Measurements from ENCODE around the gene TLE2.

The TLE2 gene

GRCh38 chr19:3036119-3036976 is 7.3 kb upstream of the TLE2 start:
- peak overlapping the region; percentile 35 for H3K4me3 ChIP-seq (ENCODE audit: low read depth, low read length)
- in situ Hi-C loops (cut with HindIII; ENCODE audit: low sequenced_read_pairs) = no loop called here
- DNase-seq (ENCODE audit: low read depth) = peak; percentile 85
- peak; percentile 5 for TF ChIP-seq CTCF (IDR thresholded peaks at IDR 0.05; ENCODE audit: low read depth, low read length, missing control alignments)

GRCh38 chr19:3035542-3036118 is 6.5 kb upstream of the TLE2 start:
- peak; percentile 99 for DNase-seq (ENCODE audit: low read depth)
- no peak for TF ChIP-seq CTCF (IDR thresholded peaks at IDR 0.05; ENCODE audit: low read depth, low read length, missing control alignments)
- peak overlapping the region; percentile 35 for H3K4me3 ChIP-seq (ENCODE audit: low read depth, low read length)
- in situ Hi-C loops (cut with HindIII; ENCODE audit: low sequenced_read_pairs) = no loop called here

GRCh38 chr19:3034656-3035541 is 5.8 kb upstream of the TLE2 start:
- peak overlapping the region; percentile 35 for H3K4me3 ChIP-seq (ENCODE audit: low read depth, low read length)
- peak; percentile 29 for DNase-seq (ENCODE audit: low read depth)
- in situ Hi-C loops (cut with HindIII; ENCODE audit: low sequenced_read_pairs) = no loop called here
- TF ChIP-seq CTCF (IDR thresholded peaks at IDR 0.05; ENCODE audit: low read depth, low read length, missing control alignments) = no peak

GRCh38 chr19:3034406-3034655 is 5.3 kb upstream of the TLE2 start:
- H3K4me3 ChIP-seq (ENCODE audit: low read depth, low read length) = no peak overlapping the region
- in situ Hi-C loops (cut with HindIII; ENCODE audit: low sequenced_read_pairs) = no loop called here
- no peak for DNase-seq (ENCODE audit: low read depth)
- TF ChIP-seq CTCF (IDR thresholded peaks at IDR 0.05; ENCODE audit: low read depth, low read length, missing control alignments) = no peak

- TF ChIP-seq CTCF (IDR thresholded peaks at IDR 0.05; ENCODE audit: low read depth, low read length, missing control alignments) = no peak
- no peak overlapping the region for H3K4me3 ChIP-seq (ENCODE audit: low read depth, low read length)
- in situ Hi-C loops (cut with HindIII; ENCODE audit: low sequenced_read_pairs) = no loop called here
- DNase-seq (ENCODE audit: low read depth) = no peak
These were observed 4.7 kb upstream of the TLE2 start for GRCh38 chr19:3033595-3034405.

GRCh38 chr19:3031607-3031867 is 2.5 kb upstream of the TLE2 start:
- no peak for TF ChIP-seq CTCF (IDR thresholded peaks at IDR 0.05; ENCODE audit: low read depth, low read length, missing control alignments)
- DNase-seq (ENCODE audit: low read depth) = no peak
- in situ Hi-C loops (cut with HindIII; ENCODE audit: low sequenced_read_pairs) = no loop called here
- H3K4me3 ChIP-seq (ENCODE audit: low read depth, low read length) = no peak overlapping the region
